ENCODE data around the gene DNAJC5.
"Not testable (repeated sequence)": the region's sequence is repeated elsewhere in the genome, so short reads cannot be mapped to it uniquely, and the experiment has no call there.

Gene DNAJC5

DNA sequence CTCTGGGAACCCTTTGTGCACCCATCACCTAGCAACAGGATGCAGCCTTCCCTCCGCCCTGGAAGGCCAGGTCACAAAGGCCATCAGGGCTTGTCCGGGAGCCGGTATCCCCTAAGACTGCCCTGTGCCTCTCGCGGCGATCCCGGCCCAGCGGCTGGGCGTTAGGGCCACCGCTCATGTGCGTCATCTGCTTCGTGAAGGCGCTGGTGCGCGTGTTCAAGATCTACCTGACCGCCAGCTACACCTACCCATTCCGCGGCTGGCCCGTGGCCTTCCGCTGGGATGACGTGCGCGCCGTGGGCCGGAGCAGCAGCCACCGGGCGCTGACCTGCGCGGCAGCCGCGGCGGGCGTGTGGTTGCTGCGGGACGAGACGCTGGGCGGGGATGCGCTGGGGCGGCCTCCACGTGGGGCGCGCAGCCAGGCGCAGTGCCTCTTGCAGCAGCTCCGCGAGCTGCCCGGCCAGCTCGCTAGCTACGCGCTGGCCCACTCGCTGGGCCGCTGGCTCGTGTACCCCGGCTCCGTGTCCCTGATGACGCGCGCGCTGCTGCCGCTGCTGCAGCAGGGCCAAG is 33.5 kb upstream of the DNAJC5 start, which contains the start of gene ABHD16B:
TSS of gene ABHD16B (plus strand) at position 134 of the 570 bp plus-strand sequence. CDS start at position 177, 43 bp downstream.
- FAIRE-seq (no peak), DNase-seq (ENCODE audit: low spot score) (no peak)

DNA sequence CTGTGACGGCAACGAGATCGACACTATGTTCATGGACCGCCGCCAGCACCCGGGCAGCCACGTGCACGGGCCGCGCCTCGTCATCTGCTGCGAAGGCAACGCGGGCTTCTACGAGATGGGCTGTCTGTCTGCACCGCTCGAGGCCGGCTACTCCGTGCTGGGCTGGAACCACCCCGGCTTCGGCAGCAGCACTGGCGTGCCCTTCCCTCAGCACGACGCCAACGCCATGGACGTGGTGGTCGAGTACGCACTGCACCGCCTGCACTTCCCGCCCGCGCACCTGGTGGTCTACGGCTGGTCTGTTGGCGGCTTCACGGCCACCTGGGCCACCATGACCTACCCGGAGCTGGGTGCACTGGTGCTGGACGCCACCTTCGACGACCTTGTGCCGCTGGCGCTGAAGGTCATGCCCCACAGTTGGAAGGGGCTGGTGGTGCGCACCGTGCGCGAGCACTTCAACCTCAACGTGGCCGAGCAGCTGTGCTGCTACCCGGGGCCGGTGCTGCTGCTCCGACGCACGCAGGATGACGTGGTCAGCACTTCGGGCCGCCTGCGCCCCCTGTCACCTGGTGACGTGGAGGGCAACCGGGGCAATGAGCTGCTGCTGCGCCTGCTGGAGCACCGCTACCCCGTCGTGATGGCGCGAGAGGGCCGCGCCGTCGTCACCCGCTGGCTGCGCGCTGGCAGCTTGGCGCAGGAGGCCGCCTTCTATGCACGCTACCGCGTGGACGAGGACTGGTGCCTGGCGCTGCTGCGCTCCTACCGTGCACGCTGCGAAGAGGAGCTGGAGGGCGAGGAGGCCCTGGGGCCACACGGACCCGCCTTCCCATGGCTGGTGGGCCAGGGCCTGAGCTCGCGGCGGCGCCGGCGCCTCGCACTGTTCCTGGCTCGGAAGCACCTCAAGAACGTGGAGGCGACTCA is 32.7 kb upstream of the DNAJC5 start:
- FAIRE-seq (no peak), DNase-seq (ENCODE audit: low spot score) (no peak)

GRCh38 chr20:63863021-63863797 is 31.7 kb upstream of the DNAJC5 start:
- no peak for FAIRE-seq
- no peak for DNase-seq (ENCODE audit: low spot score)

DNA sequence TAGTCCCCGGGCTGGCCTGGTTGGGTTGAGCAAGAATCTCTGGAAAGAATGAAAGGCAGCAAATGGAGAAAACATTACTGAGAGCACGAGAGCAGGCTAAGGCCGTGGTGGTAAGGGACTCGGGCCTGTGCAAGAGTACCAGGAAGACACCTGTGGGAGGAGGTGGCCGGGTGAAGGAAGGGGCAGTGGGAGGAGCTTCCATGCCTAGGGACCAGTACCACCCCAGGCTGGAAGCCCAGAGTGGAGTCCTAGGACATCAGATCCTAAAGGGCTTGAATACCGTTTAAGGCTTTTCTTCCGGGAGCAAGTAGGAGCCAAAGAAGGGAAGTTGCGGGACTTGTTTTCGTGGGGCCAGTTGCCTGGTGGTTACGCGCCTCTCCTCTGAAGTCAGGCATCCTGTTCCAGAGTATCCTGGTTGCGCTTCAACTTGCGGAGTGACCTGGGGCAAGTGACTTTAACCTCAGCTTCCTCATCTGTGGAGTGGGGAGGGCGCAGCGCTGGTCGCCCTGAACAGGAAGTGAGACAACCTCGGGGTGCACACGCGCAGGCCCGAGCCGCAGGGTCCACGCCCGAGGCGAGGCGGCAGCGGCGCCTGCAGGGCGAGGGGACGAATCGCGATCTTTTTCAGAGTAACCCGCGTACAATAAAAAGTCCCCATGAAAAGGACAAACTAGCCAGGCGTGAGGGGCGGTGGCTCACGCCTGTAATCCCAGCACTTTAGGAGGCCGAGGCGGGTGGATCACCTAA is 31.0 kb upstream of the DNAJC5 start:
- DNase-seq (ENCODE audit: low spot score) (peak; percentile 89), FAIRE-seq (no peak)

DNA sequence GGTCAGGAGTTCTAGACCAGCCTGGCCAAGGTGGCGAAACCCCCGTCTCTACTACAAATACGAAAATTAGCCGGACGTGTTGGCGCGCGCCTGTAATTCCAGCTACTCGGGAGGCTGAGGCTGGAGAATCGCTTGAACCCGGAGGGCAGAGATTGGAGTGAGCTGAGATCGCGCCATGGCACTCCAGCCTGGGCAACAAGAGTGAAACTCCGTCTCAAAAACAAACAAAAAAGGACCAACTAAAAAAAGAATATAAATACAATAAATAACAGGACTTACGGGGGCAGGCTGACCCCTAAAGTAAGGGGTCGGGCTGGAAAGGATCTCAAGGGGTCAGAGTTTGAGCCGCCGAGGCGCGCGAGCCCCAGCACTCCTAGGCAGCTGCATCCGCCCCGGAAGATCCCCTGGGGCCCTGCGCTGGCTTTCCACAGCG is 30.4 kb upstream of the DNAJC5 start:
- FAIRE-seq = no peak

GRCh38 chr20:63864978-63865640 is 29.8 kb upstream of the DNAJC5 start, which contains the start of gene TPD52L2:
TPD52L2 (plus strand) TSS chr20:63865270; CDS start chr20:63865366, 96 bp downstream.
- DNase-seq (ENCODE audit: low spot score) (peak; percentile 98), FAIRE-seq (peak; percentile 90)

More for the DNA sequence above, 30.4 kb upstream of the DNAJC5 start:
- DNase-seq (ENCODE audit: low spot score) = no peak

- not testable (repeated sequence) for FAIRE-seq
These were observed 27.9 kb upstream of the DNAJC5 start for GRCh38 chr20:63867042-63867441.

GRCh38 chr20:63868264-63868663 is 26.7 kb upstream of the DNAJC5 start:
- DNase-seq (ENCODE audit: low spot score) (no peak), FAIRE-seq (no peak)

More at GRCh38 chr20:63867042-63867441, 27.9 kb upstream of the DNAJC5 start:
- not testable (repeated sequence) for DNase-seq (ENCODE audit: low spot score)

GRCh38 chr20:63873477-63873971 is 21.4 kb upstream of the DNAJC5 start:
- DNase-seq (ENCODE audit: low spot score) (peak; percentile 78), FAIRE-seq (no peak)

GRCh38 chr20:63874241-63874640 is 20.7 kb upstream of the DNAJC5 start:
- not testable (repeated sequence) for DNase-seq (ENCODE audit: low spot score); FAIRE-seq

DNA sequence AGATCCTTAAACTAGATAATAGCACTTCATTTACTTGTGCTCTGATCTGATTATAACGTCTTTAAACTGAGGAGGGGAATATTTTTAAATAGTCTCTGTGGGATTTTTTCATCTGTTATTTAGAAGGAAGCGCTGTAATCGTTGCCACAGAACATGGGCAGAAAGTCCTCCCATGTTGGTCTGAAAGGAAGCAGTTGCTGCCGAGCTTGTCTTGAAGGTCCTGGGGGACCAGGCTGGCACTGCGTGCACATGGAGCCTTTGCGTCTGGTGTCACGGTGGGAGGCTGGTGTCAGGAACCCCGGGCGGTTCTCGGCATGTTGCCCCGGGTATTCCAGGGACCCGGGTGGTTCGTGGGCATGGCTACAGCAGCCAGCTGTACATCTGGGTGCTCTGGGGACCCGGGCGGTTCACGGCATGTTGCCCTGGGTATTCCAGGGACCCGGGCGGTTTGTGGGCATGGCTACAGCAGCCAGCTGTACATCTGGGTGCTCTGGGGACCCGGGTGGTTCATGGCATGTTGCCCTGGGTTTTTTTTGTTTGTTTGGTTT is 18.4 kb upstream of the DNAJC5 start:
- DNase-seq (ENCODE audit: low spot score) (no peak), FAIRE-seq (no peak)

DNA sequence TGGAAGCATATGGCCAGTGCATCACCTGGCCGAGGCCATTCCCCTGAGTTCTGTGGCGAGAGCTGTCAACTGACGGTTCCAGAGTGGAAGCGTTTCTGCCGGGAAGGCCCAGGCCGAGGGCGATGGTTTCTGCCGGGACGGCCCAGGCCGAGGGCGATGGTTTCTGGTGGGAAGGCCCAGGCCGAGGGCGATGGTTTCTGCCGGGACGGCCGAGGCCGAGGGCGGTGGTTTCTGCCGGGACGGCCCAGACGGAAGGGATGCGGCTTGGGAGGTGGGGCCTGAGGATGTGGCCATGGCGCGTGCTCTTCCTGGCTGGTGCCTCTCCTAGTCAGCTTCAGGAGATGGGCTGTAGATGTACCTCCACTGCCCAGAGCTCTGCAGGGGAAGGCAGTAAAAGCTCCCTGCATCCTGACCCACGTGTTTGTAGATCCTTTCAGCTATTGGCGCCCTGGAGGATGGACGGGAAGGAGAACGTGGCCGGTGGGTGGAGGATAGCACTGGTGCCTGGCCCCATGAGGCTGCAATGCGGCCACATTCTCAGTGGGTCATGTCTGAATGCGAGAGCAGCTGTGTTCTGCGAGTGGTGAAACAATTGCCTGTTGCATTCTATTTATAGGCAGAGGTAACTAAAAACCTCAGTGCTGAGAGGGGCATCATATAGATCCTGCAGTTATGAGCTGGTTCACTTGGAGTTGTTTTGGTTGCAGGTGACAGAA is 17.0 kb upstream of the DNAJC5 start:
- DNase-seq (ENCODE audit: low spot score) (no peak), FAIRE-seq (no peak)

GRCh38 chr20:63878899-63879663 is 15.8 kb upstream of the DNAJC5 start:
- DNase-seq (ENCODE audit: low spot score) = no peak

GRCh38 chr20:63880901-63881300 is 14.0 kb upstream of the DNAJC5 start:
- not testable (repeated sequence) for DNase-seq (ENCODE audit: low spot score); FAIRE-seq

More at GRCh38 chr20:63878899-63879663, 15.8 kb upstream of the DNAJC5 start:
- no peak for FAIRE-seq

DNA sequence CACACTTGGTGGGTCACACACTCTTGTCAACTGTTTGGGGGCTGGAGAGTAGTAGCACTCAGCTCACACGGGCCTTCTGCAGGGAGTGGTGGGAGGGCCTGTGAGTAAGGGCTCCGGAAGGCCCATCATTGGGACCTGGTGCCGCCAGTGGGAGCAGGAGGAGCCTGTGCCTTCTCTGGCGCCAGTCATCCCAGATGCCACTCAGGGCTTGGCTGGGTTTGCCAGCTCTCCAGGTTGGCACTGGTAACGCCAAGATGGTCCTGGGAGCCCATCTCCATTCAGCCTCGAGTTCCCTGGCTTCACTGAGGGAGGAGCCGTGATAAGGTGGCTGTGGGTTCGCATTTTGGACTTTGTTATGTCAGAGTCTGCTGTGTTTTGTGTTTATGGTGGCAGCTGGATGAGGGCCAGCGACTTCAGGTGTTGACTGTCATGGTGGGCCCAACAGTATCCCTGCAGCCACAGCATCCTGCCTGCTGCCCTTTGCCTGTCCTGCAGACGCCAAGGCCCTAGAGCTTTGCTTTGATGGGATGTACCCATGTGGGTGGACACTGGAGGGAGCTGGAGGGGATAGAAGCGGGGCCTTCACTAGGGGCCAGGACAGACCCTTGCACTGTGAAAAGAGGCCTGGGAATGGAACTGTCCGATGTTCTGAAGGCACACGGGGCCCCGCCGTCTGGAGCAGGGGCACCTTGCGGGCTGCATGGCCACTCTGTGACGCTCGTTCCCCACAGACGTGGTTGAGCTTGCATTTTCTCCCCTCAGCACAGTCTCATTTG is 13.3 kb upstream of the DNAJC5 start:
- FAIRE-seq (no peak), DNase-seq (ENCODE audit: low spot score) (no peak)

GRCh38 chr20:63882257-63883200 is 12.4 kb upstream of the DNAJC5 start:
- FAIRE-seq (no peak), DNase-seq (ENCODE audit: low spot score) (no peak)
